GM10248 (cell line): ENCODE measurements around the gene EFCAB7.

Experiments used
- CTCF ChIA-PET: fragments of 300-600 bp; sonication (Branson Sonifier 250); formaldehyde crosslinking; extraction: SDS; loops from one replicate; lab custom pipeline; 2021; ENCODE audit warnings: antibody characterized with exemption; lab: Yijun Ruan, JAX
- POLR2A ChIA-PET: fragments of 350-650 bp; sonication (Branson Sonifier 250); formaldehyde crosslinking; extraction: SDS; loops from one replicate; lab custom pipeline; 2020; ENCODE audit warnings: antibody characterized with exemption; lab: Yijun Ruan, JAX
- DNase-seq: peaks from one replicate; pipeline ENCODE4 v3.0.0; 2012; ENCODE audit errors: extremely low spot score
- TF ChIP-seq, protein P1 (sequence below): IDR thresholded peaks from 2 replicates; pipeline ENCODE4 v1.5.1; 2012; ENCODE audit warnings: mild to moderate bottlenecking, low read depth; ENCODE audit errors: extremely low read depth, missing control alignments, control extremely low read depth

EFCAB7 gene

GRCh38 chr1:63497577-63497976, 25.7 kb upstream of the EFCAB7 start:
- CTCF ChIA-PET, result interaction anchor here (0.8 to 1.6 kb wide), 4 partner anchors 12 to 40 kb away, joined by 3 to 4 read pairs (median 4); no protein-coding TSS in a partner anchor
- POLR2A ChIA-PET, result no interaction called here
- TF ChIP-seq, protein P1, sequence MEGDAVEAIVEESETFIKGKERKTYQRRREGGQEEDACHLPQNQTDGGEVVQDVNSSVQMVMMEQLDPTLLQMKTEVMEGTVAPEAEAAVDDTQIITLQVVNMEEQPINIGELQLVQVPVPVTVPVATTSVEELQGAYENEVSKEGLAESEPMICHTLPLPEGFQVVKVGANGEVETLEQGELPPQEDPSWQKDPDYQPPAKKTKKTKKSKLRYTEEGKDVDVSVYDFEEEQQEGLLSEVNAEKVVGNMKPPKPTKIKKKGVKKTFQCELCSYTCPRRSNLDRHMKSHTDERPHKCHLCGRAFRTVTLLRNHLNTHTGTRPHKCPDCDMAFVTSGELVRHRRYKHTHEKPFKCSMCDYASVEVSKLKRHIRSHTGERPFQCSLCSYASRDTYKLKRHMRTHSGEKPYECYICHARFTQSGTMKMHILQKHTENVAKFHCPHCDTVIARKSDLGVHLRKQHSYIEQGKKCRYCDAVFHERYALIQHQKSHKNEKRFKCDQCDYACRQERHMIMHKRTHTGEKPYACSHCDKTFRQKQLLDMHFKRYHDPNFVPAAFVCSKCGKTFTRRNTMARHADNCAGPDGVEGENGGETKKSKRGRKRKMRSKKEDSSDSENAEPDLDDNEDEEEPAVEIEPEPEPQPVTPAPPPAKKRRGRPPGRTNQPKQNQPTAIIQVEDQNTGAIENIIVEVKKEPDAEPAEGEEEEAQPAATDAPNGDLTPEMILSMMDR, result no peak
- DNase-seq, result no peak

- ChIA-PET CTCF (interaction anchor here (1.2 to 1.3 kb wide), 2 partner anchors 11 to 39 kb away, joined by 3 to 4 read pairs; no protein-coding TSS in a partner anchor), POLR2A (no interaction called here)
- TF ChIP-seq, protein P1, result no peak
- no peak for DNase-seq
Measured at GRCh38 chr1:63498106-63498505, 25.2 kb upstream of the EFCAB7 start.

DNA sequence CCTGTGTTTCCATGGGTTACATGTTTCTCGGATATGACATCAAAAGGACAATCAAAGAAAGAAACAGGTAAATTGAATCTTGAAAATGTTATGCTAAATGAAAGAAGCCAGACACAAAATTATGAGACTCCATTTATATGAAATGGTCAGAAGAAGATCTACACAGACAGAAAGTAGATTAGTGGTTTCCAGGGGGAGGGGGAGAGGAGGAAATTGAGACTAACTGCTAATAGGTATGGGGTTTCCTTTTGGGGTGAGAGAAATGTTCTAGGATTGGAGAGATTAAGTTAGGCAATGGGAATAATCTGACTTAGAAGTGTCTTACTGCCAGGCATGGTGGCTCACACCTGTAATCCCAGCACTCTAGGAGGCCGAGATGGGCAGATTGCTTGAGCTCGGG, 22.1 kb upstream of the EFCAB7 start:
- POLR2A ChIA-PET, result no interaction called here
- CTCF ChIA-PET, result no interaction called here
- no peak for DNase-seq
- TF ChIP-seq, protein P1, result no peak

- TF ChIP-seq, protein P1, result no peak
- POLR2A ChIA-PET, result no interaction called here
- no peak for DNase-seq
- CTCF ChIA-PET, result interaction anchor here (1.3 to 1.6 kb wide), 3 partner anchors 13 to 32 kb away, joined by 3 to 6 read pairs (median 3); no protein-coding TSS in a partner anchor
Measured at GRCh38 chr1:63506782-63507181, 16.5 kb upstream of the EFCAB7 start.

DNA sequence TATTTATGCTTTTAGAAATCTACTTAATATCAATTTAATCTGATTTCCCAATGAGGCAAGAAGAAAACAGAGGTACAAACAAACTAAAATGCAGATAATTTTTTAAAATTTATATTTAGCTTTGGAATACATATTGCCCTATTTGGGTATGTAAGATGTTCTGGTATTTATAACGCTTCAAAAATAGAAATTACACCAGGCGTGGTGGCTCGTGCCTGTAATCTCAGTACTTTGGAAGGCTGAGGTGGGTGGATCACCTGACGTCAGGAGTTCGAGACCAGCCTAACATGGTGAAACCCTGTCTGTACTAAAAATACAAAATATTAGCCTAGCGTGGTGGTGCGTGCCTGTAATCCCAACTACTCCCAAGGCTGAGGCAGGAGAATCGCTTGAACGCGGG, 13.6 kb upstream of the EFCAB7 start:
- TF ChIP-seq, protein P1, result no peak
- ChIA-PET CTCF (interaction anchor here (1.1 to 1.2 kb wide), 2 partner anchors 12 to 23 kb away, joined by 3 read pairs; no protein-coding TSS in a partner anchor), POLR2A (no interaction called here)
- DNase-seq, result no peak

DNA sequence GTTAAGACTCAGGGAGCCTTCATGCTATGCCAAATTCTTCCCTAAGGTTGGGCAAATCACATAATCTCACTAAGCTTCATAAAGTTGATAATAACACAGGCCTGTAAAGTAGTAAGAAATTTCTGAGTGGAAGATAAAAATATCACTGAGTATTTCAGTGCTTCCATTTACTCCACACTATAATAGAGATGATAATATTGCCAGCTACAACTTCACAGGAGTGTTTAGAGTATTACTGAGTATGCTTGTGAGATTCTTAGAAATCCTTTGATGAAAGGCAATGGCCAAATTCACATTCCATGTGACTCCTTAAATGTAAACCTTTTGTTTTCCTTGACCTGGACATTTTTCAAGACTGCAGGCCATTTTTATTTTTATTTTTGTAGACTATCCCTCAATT, 10.7 kb upstream of the EFCAB7 start:
- POLR2A ChIA-PET, result no interaction called here
- no peak for DNase-seq
- CTCF ChIA-PET, result no interaction called here
- TF ChIP-seq, protein P1, result no peak
